Measurements from ENCODE around the gene NISCH.

GRCh38 chr3:52433996-52434479, 21.4 kb upstream of the NISCH start:
- TF ChIP-seq CTCF (IDR thresholded peaks at IDR 0.05; ENCODE audit: low read length) = no peak
- TF ChIP-seq EZH2 (optimal IDR thresholded peaks at IDR 0.05; ENCODE audit: low read depth, low read length) = no peak
- no peak for TF ChIP-seq EZH2phosphoT487 (IDR thresholded peaks at IDR 0.05; ENCODE audit: low read length)

Measured in MM.1S (cell line).